GM04504 (cell line): ENCODE data around the gene RAP1GAP2.

Source experiments
- DNase-seq: peaks from one replicate; pipeline ENCODE4 v3.0.0-alpha.2; 2012; ENCODE audit warnings: low read depth

The RAP1GAP2 gene

GRCh38 chr17:2947996-2948550 is 151.8 kb downstream of the RAP1GAP2 start:
- no peak for DNase-seq

- no peak for DNase-seq
These were observed 152.7 kb downstream of the RAP1GAP2 start for GRCh38 chr17:2948721-2949468.

GRCh38 chr17:2949469-2950044 is 153.3 kb downstream of the RAP1GAP2 start:
- peak; percentile 37 for DNase-seq

- no peak for DNase-seq
These were observed 154.6 kb downstream of the RAP1GAP2 start for GRCh38 chr17:2950846-2951245.

GRCh38 chr17:2952174-2952845 is 156.1 kb downstream of the RAP1GAP2 start:
- DNase-seq, result no peak

GRCh38 chr17:2954898-2955445 is 158.7 kb downstream of the RAP1GAP2 start:
- peak; percentile 73 for DNase-seq

GRCh38 chr17:2955931-2956582 is 159.8 kb downstream of the RAP1GAP2 start:
- no peak for DNase-seq

GRCh38 chr17:2957631-2958286 is 161.5 kb downstream of the RAP1GAP2 start:
- no peak for DNase-seq

GRCh38 chr17:2958706-2959222 is 162.5 kb downstream of the RAP1GAP2 start:
- no peak for DNase-seq

GRCh38 chr17:2959371-2960130 is 163.3 kb downstream of the RAP1GAP2 start:
- DNase-seq, result no peak

GRCh38 chr17:2961446-2961845 is 165.2 kb downstream of the RAP1GAP2 start:
- no peak for DNase-seq

GRCh38 chr17:2962236-2962635 is 166.0 kb downstream of the RAP1GAP2 start:
- no peak for DNase-seq

GRCh38 chr17:2962729-2963128 is 166.5 kb downstream of the RAP1GAP2 start:
- DNase-seq, result no peak

GRCh38 chr17:2963332-2964027 is 167.2 kb downstream of the RAP1GAP2 start:
- DNase-seq, result no peak

- DNase-seq, result no peak
These were observed 167.8 kb downstream of the RAP1GAP2 start for GRCh38 chr17:2964028-2964356.

GRCh38 chr17:2964370-2964769 is 168.1 kb downstream of the RAP1GAP2 start:
- no peak for DNase-seq

- no peak for DNase-seq
These were observed 168.6 kb downstream of the RAP1GAP2 start for GRCh38 chr17:2964831-2965230.

- DNase-seq, result no peak
These were observed 169.7 kb downstream of the RAP1GAP2 start for GRCh38 chr17:2965621-2966595.

- DNase-seq, result no peak
These were observed 171.3 kb downstream of the RAP1GAP2 start for GRCh38 chr17:2967515-2967914.
